ENCODE data around the gene VEPH1.

Gene VEPH1

DNA sequence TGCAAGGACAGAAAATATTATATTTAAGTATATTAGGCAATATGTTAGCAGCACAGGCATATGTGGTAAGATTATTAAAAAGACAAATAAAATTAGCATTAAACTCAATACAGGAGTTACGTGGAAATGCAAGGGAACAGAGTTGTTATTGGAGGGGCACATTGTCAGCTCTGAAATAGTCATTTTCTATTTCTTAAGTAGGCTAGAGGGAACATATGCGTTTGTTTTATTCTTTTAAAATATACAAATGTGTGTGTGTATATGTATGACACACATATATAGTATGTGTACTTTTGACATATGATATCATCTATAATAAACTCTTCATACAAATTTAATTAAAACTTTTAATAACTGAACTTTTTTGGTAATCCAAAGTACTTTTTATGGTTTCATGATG lies 22.8 kb upstream of the VEPH1 start:
- DNase-seq = no peak

DNA sequence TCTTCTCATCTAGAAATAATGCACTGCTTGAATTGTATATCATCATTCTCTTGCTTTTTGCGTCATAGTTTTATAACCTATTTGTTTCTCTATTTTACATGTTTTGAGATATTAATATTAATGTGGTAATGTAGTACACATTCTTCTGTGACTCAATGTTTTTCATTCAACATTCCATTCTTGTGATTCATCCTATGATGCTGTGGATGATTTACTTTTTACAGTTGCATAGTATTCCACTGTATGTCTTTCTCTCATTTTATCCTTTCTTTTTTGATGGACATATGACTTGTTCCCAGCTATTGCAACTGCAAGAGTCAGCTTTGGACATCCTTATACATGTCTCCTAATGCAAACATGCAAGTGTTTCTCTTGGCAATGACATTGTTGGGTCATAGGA lies 20.6 kb upstream of the VEPH1 start:
- DNase-seq = no peak

DNA sequence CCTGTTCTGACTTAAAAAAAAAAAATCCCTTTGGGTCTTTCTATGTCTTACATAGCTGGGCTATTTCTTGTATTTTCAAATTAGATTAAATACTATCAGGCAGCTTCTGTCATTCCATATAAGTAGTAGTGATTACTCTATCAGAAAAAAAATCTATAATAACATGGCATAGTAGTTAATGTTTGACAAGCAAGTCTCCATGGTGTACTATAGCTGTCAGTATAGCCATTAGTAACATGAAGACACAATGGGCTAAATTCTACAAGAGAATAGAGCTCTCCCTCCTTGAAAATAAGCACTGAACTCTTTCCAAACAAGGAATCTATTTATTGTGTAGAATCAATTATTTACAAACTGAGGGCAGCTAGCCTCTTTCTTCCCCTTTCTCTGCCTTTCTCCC lies 19.4 kb upstream of the VEPH1 start:
- DNase-seq = no peak

DNA sequence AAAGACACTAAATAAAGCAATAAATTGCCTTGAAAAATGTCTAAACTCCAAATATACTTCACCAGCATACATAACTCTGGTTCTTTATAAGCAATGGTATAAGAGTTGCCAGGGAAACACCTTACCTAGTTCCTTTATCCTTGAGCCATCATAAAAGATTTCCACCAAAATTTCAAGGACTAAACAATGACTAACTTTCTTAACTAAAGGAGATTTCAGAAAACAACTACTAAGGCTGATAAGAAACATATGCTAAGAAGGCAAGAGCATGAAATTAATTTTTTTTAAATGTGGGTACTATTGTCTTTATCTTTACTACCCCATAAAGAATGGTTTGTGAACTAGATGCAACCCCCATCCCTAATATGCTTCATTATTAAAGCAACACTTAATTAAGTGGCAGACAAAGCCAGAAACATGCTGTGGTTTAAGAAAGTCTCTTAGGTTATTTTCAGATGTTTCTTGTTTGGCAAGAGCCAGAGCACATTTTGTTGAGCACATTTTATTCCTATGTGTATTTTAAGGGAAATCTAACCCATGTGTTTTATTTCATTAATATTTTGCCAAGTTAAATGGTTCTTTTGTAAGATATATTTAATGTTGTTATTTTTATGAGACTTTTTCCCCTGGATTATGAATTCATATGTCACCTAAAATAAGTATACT lies 17.4 kb upstream of the VEPH1 start:
- DNase-seq = no peak

DNA sequence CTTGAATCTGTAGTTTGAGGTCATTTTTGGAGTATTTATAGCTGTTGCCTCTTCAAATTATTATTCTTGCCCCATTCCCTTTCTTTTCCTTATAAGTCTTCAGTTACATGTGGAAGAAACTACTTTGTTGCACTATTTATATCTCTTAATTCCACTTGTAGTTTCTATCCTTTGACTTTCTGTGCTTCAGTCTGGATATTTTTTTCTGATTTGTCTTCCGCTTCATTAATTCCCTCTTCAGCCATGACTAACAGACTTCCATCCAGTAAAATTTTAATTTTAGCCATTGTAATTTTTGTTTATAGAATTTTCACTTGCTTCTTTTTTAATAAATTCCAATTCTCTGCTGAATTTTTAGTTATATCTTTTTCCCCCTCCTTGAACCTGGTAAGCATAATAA lies 15.7 kb upstream of the VEPH1 start:
- no peak for DNase-seq

DNA sequence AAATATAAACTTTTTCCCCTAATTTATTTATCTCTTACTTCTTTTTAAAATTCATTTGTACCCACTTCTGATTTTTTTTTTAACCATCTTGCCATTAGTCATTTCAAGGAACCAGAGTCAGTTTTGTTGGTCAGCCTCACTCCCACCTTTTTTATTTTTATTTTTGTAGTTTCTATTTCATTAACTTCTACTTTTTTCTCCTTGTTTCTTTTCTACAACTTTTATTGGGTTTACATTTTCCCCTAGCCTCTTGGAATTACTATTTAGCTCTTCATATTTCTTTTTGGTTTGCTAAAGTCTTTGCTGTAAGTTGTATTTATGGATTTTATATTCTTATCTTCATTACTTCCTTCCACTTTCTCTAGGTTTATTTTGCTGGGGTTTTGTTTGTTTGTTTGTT lies 13.7 kb upstream of the VEPH1 start:
- no peak for DNase-seq

DNA sequence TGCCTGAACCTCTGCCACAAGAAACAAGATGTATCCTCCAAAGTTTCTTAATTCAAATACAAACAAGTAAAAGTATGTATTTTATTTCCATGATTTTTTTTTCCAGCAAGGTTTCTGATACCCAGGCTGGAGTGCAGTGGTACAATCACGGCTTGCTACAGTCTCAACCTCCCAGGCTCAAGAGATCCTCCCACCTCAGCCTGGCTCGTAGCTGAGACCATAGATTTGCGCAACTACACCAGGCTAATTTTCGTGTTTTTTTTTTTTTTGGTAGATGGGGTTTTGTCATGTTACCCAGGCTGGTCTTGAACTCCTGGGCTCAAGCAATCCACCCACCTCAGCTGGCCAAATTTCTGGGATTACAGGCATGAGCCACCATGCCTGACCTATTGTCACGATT lies 12.2 kb upstream of the VEPH1 start:
- no peak for DNase-seq

DNA sequence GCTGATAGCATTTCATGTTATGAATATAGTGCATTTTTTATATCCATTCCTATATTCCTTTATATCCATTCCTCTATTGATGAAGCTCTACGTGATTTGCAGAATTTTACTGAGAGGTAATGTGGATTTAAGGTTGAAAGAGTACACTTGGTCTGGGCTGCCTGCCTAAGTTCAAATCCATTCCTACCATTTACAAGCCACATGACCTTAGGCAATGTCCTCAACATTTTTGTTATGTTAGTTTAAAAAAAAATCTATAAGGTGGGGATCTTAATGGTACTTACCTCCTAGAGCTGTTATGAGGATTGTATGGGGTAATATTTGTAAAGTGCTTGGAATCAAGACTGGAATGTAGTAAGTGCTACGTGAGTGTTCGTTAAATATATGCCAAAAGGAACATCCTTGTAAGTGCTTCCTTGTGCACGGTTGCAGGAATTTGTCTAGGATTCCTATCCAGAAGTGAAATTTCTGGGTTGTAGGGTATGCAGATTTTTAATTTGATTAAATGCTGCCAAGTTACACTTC lies 11.2 kb upstream of the VEPH1 start:
- no peak for DNase-seq

DNA sequence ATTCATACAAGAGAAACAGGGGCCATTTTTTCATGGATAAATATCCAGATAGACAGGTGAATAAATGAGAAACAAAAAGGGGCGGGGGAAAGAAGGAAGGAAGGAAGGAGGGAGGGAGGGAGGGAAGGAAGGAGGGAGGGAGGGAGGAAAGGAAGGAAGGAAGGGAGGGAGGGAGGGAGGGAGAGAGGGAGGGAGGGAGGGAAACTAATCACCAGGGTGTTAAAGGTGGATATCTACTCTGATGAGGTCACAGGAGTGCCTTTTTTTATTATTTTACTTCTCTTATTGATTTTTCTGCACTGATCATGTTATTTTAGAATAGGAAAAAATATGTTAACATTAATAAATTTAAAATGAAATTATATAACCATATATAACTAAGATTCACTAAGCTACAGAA lies 10.4 kb upstream of the VEPH1 start:
- no peak for DNase-seq

DNA sequence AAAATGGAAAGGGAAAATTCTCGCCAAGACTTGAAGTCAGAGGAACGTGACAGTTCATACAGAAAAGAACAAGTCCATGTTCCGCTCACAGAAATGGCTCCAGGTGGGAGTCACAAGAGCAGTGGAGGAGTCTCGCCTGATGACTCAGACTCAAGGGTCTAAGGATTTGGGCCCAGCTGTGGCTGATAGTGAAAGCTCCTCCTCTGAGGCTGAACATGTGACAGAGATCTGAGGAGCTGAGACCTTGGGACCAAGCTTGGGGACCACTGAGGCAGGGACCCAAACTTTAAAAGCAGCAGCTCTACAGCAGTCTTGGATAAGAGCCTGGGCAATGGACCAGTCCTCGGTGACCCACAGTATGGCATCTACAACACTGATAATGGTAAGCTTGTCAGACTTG lies 9.3 kb upstream of the VEPH1 start:
- no peak for DNase-seq

DNA sequence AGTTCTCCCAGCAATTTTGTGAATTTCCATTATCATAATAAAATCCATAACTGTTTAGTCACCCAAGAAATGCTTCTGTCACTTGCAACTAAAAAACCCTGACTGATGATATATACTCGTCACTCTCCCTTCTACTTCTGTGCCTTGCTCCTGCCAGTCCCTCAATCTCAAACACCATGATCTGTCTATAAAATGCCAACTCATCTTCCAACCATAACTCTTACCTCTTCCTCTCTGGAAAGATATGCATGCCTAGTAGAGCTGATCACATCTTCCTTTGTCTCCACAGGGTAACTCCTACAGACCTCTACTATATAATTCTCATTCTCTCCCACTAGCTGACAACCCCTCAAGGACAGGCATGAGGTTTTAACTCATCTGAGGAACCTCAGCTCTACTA lies 5.2 kb upstream of the VEPH1 start:
- no peak for DNase-seq

DNA sequence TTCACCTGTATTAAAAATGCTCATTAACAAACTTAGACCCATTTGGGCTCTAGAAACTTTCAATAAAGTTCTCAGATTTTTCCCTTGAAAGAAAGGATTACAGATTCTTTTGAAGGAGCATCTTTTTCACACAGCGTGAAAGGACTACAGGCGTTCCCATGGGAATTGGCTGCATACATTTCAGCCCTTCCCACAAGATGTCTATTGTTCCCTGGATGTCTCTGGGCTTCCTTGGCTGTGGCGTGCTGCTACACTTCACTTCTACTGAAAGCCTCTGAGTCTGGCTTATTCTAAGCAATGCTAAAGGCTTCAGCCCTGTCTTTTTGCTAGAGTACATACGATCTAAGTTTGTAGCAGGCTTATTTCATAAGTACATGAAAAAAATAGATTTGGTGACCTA lies 1.4 kb downstream of the VEPH1 start:
- no peak for DNase-seq

DNA sequence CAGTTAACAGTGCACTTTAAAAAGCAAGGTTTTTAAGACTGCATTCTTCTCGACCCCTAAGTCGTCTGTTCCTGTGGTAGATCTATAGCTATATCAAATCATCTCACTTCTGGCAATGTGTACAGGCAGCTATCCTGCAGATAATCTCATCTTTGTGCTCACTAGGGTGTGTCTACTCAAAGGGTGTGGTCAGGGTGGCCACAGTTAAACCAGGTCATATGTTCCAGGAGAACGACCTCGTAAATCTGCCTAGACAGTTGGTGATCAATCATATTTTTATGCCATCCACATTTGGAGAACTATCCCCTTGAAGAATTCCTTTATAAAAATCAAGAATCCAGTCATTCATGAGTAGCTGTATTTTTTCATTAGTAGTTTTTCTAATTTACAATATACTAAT lies 3.0 kb downstream of the VEPH1 start:
- no peak for DNase-seq

DNA sequence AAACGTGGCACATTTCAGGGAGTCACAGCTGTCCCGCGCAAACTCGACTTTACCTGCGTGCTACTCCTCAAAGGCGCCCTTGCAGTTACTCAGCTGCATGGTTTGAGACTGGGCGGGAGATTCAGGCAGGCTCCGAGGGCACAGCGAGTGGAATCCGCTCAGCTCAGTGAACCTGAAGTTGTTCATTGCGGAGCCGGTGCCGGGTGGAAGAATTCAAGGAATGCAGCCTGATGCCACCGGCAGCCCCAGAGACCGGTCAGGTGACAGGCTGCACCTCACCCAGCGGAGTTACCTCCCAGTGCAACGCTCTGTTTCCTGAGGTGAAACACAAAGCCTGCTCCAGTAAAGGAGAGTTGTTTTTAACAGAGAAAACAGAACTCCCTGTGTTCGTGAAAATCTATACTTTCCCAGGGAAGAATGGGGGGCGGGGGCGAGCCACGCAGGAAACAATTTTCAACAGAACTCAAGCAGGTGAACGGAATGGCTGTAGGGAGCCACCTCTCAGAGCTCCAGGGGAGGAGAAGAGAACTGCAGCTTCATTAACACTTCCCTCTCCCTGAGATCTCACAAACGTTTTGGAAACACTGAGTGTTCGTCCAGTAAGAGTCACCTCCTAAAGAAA lies 3.8 kb downstream of the VEPH1 start:
- peak in 1 of 58 donors; percentile 2 for DNase-seq

DNA sequence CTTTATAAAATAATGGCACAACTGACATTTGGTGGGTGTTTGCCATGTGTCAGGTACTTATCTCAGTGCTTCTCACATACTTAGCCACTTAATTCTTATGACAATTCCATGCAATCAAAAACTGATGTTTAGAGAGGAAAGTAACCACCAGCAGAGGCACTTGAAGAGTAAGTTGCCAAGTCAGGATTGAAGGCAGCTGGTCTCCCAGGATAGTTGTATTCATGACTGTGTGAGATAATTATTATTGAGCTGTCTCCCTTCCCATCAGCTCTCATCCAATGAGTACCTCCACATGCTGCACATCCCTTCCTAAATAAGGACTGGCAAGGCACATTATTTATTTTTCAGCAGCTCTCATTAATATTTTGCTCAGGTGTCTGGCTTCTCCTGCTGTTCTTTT lies 4.8 kb downstream of the VEPH1 start:
- DNase-seq = no peak

DNA sequence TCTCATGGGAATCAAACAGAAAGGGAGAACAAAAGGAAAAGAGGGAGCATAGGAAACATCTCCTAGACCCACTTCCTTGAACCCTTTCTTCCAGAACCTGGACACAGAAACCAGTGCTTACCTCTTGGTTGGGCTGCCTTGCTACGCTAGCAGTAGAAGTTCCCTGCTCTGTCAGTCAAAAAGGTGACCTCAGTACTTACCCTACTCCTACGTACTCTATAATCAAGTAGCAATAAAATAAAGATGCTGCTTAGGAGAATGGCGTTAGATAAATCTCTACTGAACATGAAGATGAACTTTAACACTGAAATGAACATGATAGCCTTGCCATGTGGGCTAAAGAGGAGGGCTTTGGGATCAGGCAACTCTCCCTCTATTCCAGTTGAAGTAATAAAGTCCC lies 7.4 kb downstream of the VEPH1 start:
- no peak for DNase-seq

DNA sequence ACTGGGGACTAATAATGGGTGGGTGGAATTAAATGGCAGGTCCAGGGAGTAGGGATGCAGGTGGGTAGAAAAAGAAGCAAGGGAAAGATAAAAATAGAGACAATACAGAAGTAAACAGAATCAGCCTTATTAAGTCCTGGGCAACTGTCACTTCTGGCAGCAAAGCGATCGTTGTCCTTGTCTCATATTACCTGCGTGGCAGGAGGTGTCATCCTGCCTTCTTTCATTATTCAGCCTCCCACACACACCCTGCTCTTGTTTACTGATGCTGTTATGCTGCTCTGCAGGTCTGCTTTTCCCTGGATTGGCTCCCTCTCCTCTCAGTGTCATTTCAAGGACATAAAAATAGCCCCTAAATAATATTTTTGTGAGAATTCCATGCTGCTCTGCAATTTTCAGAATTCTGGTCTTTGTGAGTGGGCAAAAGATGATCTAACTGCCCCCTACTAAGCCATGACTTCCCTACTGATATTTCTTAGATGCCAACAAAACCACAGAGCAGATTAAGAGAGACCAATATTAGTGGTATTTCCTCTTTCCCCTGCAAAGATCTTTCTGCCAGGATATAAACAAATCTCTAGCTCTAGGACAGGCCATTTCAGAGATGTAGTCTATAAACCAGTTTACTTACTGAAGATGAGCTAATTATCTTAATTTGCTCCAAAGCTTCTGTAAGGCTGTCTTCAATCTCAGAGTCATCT lies 8.5 kb downstream of the VEPH1 start:
- DNase-seq = no peak

DNA sequence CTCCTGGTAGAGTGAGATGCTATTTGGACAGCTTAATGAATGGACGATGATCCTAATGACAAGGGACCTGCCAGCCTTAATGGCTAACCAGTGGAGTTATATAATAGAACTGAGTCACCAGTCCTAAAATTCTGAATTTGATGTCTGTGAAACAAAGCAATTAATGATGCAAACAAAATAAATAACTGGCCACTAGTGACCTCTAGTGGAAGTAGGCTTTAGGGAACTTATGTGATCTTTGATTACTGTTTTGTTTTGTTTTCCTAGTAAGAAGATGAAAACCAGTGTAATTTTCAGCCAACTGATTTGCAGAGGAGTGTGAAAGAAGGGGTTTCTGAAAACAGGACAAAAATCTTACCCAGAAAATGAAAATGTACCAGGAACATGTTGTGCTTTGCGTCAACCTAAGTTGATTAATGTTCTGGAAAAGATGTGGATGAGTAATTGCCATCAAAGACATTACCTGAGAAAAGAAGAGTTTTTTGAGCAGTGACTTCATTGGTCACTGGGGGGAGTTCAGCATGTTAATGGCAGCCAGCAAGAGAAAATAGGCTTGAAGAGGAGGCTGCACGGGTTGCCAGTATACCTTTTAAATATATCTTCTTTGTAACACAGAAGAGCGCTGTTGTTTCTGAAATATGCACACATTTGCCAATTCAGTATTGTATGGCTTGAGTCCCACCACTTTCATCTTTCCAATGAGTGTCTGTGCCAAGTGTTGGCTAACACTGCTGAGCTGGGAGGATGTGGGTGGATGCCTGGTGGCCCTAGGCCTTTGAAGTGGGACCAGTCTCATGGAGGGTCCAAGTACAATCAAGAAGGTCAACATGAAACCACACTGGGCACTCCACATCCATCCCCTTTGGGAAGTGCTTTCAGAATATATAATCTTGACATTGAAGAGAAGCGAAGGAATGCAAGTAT lies 9.3 kb downstream of the VEPH1 start:
- DNase-seq = peak in 2 of 58 donors; percentile 1 to 34

DNA sequence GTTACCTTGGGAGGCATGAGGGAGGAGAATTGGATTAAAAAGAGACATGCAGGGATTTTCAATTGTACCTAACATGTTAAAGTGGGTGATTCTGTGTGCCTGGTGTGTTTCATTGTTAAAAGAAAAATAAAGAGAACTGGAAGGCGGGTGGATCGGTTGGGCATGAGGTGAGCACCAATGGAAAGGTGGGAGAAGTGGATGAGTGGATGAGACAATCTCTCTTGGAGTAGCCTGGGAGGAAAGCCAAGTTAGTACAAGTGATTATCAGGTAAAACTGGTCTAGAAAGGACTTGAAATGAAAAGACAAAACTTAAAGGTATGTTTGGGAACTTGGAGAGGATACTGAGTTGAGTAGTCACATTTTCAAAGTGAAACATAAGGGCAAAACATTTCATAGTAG lies 12.1 kb downstream of the VEPH1 start:
- DNase-seq = no peak

DNA sequence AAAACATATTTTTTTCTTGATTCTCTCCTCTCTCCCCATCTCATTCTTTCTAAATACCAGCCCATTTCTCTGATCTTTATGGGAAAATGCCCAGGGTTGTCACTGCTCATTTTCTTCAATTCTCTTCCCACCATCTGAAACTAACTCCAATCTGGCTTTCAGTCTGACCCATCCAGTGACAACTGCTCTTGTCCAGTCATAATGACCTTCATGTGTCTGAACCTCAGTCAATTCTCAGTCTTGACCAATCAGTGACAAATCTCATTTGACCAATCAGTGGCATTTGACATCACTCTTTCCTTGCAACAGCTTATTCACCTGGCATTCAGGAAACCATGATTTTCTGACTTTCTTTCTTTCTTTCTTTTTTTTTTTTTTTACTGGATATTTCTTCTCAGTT lies 15.1 kb downstream of the VEPH1 start:
- no peak for DNase-seq

DNA sequence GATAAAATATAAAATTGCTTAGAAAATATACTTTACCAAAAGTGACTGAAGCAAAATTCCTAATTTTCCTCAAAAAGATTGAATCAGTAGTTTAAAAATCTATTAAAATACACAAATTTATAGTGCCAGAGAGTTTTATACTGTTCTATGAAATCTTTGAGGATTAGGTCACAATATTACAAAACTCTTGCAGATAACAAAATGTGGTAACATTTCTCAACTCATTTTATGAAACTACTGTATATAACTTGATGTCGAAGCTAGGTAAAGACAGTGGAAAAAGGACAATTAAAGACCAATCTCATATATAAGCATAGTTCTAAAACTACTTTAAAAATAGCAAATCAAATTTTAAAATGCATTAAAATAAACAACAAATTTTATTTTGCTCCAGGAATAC lies 15.9 kb downstream of the VEPH1 start:
- DNase-seq = no peak

All from anterior cingulate cortex (tissue), 58 donors.